Measurements from ENCODE around the gene KCNH4. TPM values are rescaled to one million over a fixed set of nuclear protein-coding genes. Genes with fewer than 3 reads are reported as not detected.

KCNH4 gene
- total and polyA plus RNA-seq, 2 donors (not counting 1 experiment from before 2014, with no cell fraction given) = 0.62 to 1.0 TPM

DNA sequence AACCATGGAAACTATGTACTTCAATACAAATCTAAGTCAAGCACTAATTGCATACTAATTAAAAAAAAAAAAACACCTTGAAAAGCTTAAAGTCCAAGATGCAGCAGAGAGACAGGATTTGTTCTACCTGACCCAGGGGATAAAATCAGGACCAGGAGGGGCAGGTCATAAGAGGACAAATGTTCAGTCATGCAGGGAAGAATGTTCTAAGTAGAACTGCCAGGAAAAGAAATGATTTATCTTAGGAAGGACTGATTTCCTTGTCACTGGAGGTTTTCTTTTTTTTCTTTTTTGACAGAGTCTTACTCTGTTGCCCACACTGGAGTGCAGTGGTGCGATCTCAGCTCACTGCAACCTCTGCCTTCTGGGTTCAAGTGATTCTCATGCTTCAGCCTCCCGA is 22.4 kb upstream of the KCNH4 start:
- H3K4me3 ChIP-seq (ENCODE audit: control extremely low read depth in 1 of 5, extremely low read depth in 1 of 5, insufficient read depth in 1 of 5, low read depth in 2 of 5, low read length in 4 of 5) = no peak overlapping the region
- H3K27me3 Mint-ChIP-seq = no peaks in the 10 kb centered on the region
- H3K4me1 Mint-ChIP-seq = peaks cover 14% of the 10 kb centered on the region
- no peak overlapping the region for H3K27ac ChIP-seq (ENCODE audit: low read length in 2 of 2)
- no peaks in the 10 kb centered on the region for H3K79me2 ChIP-seq (ENCODE audit: control insufficient read depth, insufficient read depth, low read length)
- H3K36me3 ChIP-seq (replicated peaks in 1 of 2; ENCODE audit: control extremely low read depth in 1 of 2, control insufficient read depth in 1 of 2, extremely low read depth in 1 of 2, insufficient read depth in 2 of 2, low read length in 1 of 2) = peaks cover 1 to 28% of the 10 kb centered on the region in 2 experiments
- no peaks in the 10 kb centered on the region for H3K27me3 ChIP-seq (replicated peaks in 1 of 4; ENCODE audit: control extremely low read depth in 1 of 4, control insufficient read depth in 3 of 4, insufficient read depth in 4 of 4, low read length in 3 of 4)
- POLR2A ChIA-PET = no interaction called here
- H3K9me3 ChIP-seq (ENCODE audit: control extremely low read depth in 1 of 3, control insufficient read depth in 2 of 3, insufficient read depth in 1 of 3, low read length in 2 of 3) = no peaks in the 10 kb centered on the region
- H2AFZ ChIP-seq (ENCODE audit: insufficient read depth, low read depth, low read length, poor library complexity, severe bottlenecking) = no peak overlapping the region
- no peaks in the 10 kb centered on the region for H3K9me3 Mint-ChIP-seq (ENCODE audit: insufficient read depth)
- no peak for ATAC-seq (ENCODE audit: low read depth)
- no peak overlapping the region for H3K9ac ChIP-seq (ENCODE audit: low read length)
- no peak overlapping the region for H3K4me2 ChIP-seq (replicated peaks; ENCODE audit: low read depth, low read length, poor library complexity, severe bottlenecking)
- CTCF ChIA-PET = no interaction called here
- no peak for DNase-seq
- no peaks in the 10 kb centered on the region for H4K20me1 ChIP-seq (ENCODE audit: control insufficient read depth, insufficient read depth, low read length, poor library complexity, severe bottlenecking)
- intact Hi-C loops (cut with micrococcal nuclease) = no loop called here
- no peak overlapping the region for H3K27ac Mint-ChIP-seq
- H3K4me3 Mint-ChIP-seq = no peak overlapping the region
- H3K4me1 ChIP-seq (ENCODE audit: control insufficient read depth in 2 of 2, insufficient read depth in 2 of 2, low read length in 2 of 2) = peaks cover 11 to 13% of the 10 kb centered on the region in 2 donors
- 100% methylated on average over 1 of the region's 2 CpGs for WGBS (ENCODE audit: insufficient coverage)
- TF ChIP-seq, protein P1, sequence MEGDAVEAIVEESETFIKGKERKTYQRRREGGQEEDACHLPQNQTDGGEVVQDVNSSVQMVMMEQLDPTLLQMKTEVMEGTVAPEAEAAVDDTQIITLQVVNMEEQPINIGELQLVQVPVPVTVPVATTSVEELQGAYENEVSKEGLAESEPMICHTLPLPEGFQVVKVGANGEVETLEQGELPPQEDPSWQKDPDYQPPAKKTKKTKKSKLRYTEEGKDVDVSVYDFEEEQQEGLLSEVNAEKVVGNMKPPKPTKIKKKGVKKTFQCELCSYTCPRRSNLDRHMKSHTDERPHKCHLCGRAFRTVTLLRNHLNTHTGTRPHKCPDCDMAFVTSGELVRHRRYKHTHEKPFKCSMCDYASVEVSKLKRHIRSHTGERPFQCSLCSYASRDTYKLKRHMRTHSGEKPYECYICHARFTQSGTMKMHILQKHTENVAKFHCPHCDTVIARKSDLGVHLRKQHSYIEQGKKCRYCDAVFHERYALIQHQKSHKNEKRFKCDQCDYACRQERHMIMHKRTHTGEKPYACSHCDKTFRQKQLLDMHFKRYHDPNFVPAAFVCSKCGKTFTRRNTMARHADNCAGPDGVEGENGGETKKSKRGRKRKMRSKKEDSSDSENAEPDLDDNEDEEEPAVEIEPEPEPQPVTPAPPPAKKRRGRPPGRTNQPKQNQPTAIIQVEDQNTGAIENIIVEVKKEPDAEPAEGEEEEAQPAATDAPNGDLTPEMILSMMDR (IDR thresholded peaks at IDR 0.05) = no peak
- TF ChIP-seq EZH2 (IDR thresholded peaks at IDR 0.05; ENCODE audit: borderline replicate concordance, insufficient read depth, low read depth, low read length, poor library complexity, severe bottlenecking) = no peak

DNA sequence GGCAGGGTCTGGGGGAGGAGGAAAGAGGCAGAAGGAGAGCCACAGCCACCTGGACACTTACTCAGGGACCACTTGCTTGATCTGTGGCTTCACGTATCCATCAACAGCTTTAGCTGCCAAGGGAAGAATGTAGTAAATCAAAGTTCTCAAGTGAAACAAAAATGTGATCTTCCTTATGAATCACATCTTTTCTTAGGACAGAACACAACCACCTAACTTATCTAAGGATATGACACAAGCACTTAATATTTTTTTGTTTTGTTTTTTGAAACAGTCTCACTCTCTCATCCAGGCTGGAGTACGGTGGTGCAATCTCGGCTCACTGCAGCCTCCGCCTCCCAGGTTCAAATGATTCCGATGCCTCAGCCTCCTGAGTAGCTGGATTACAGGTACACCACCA is 21.8 kb upstream of the KCNH4 start:
- no peak for ATAC-seq (ENCODE audit: low read depth)
- no peaks in the 10 kb centered on the region for H3K9me3 Mint-ChIP-seq (ENCODE audit: insufficient read depth)
- no peaks in the 10 kb centered on the region for H4K20me1 ChIP-seq (ENCODE audit: control insufficient read depth, insufficient read depth, low read length, poor library complexity, severe bottlenecking)
- H3K36me3 ChIP-seq (replicated peaks in 1 of 2; ENCODE audit: control extremely low read depth in 1 of 2, control insufficient read depth in 1 of 2, extremely low read depth in 1 of 2, insufficient read depth in 2 of 2, low read length in 1 of 2) = peaks cover 1 to 24% of the 10 kb centered on the region in 2 experiments
- H3K4me1 ChIP-seq (ENCODE audit: control insufficient read depth in 2 of 2, insufficient read depth in 2 of 2, low read length in 2 of 2) = peaks cover 11 to 15% of the 10 kb centered on the region in 2 donors
- H3K4me2 ChIP-seq (replicated peaks; ENCODE audit: low read depth, low read length, poor library complexity, severe bottlenecking) = no peak overlapping the region
- no peak overlapping the region for H3K9ac ChIP-seq (ENCODE audit: low read length)
- TF ChIP-seq EZH2 (IDR thresholded peaks at IDR 0.05; ENCODE audit: borderline replicate concordance, insufficient read depth, low read depth, low read length, poor library complexity, severe bottlenecking) = no peak
- TF ChIP-seq, protein P1 (IDR thresholded peaks at IDR 0.05) = no peak
- DNase-seq = no peak
- no peaks in the 10 kb centered on the region for H3K9me3 ChIP-seq (ENCODE audit: control extremely low read depth in 1 of 3, control insufficient read depth in 2 of 3, insufficient read depth in 1 of 3, low read length in 2 of 3)
- peaks cover 17% of the 10 kb centered on the region for H3K4me1 Mint-ChIP-seq
- no peak overlapping the region for H3K27ac ChIP-seq (ENCODE audit: low read length in 2 of 2)
- H3K27ac Mint-ChIP-seq = no peak overlapping the region
- ChIA-PET POLR2A (no interaction called here), CTCF (interaction anchor here (0.8 kb wide), 1 partner anchor 9 kb away, joined by 3 read pairs; the partner anchor contains the start of gene GHDC)
- H3K27me3 ChIP-seq (replicated peaks in 1 of 4; ENCODE audit: control extremely low read depth in 1 of 4, control insufficient read depth in 3 of 4, insufficient read depth in 4 of 4, low read length in 3 of 4) = no peaks in the 10 kb centered on the region
- H2AFZ ChIP-seq (ENCODE audit: insufficient read depth, low read depth, low read length, poor library complexity, severe bottlenecking) = no peak overlapping the region
- intact Hi-C loops (cut with micrococcal nuclease) = no loop called here
- no peak overlapping the region for H3K4me3 Mint-ChIP-seq
- WGBS (ENCODE audit: insufficient coverage) = 100% methylated on average over 2 of the region's 5 CpGs
- no peak overlapping the region for H3K4me3 ChIP-seq (ENCODE audit: control extremely low read depth in 1 of 5, extremely low read depth in 1 of 5, insufficient read depth in 1 of 5, low read depth in 2 of 5, low read length in 4 of 5)
- H3K79me2 ChIP-seq (ENCODE audit: control insufficient read depth, insufficient read depth, low read length) = no peaks in the 10 kb centered on the region
- H3K27me3 Mint-ChIP-seq = no peaks in the 10 kb centered on the region

All from B cell (primary cell).